Ovary (tissue), 9 donors: ENCODE results near the gene CD81. TPM values are rescaled to one million over a fixed set of nuclear protein-coding genes. Genes with fewer than 3 reads are reported as not detected.
A peak's percentile ranks its signal among the peaks of the same experiment; 100 is the strongest.

Experiments
- DNase-seq, 5 donors: peaks; one replicate each; pipeline ENCODE4 v3.0.0-alpha.2; 2019 to 2020
- H3K27ac ChIP-seq, 2 donors: fragments of 200-600 bp; one replicate each; pipeline versions ENCODE4 v1.5.1 to v1.8.0; 2019 to 2022
- H3K27me3 ChIP-seq: fragments of 200-600 bp; one replicate; pipeline ENCODE4 v1.8.0; 2022
- H3K36me3 ChIP-seq: fragments of 200-600 bp; sonication (generic); one replicate; pipeline ENCODE4 v1.5.1; 2019
- H3K4me1 ChIP-seq: one replicate; pipeline ENCODE4 v1.8.1; 2013; ENCODE audit warnings: mild to moderate bottlenecking, moderate library complexity; ENCODE audit not compliant: insufficient read depth
- H3K4me3 ChIP-seq: fragments of 200-600 bp; sonication (generic); one replicate; pipeline ENCODE4 v1.5.1; 2017
- H3K9me3 ChIP-seq, 2 donors: fragments of 200-600 bp in 1 of 2; sonication (generic) in 1 of 2; one replicate each; pipeline versions ENCODE4 v1.5.1 to v1.8.1; 2013 to 2019; ENCODE audit warnings: mild to moderate bottlenecking in 1 of 2, moderate library complexity in 1 of 2
- EP300 ChIP-seq: sonication (generic); formaldehyde crosslinking; IDR thresholded peaks from one replicate; pipeline ENCODE4 v1.6.1; 2017; ENCODE audit warnings: antibody characterized with exemption
- POLR2A ChIP-seq: fragments of 450-650 bp; IDR thresholded peaks from one replicate; pipeline ENCODE4 v1.6.1; 2017; ENCODE audit warnings: antibody characterized with exemption, mild to moderate bottlenecking, moderate library complexity
- WGBS, 3 donors: extraction: QIAGEN DNeasy Blood & Tissue Kit in 1 of 3; methylation state at CpG; one replicate each; pipeline versions ENCODE4 v1.1.5 to v1.1.7; 2013 to 2017; 5-methylcytosine and 5-hydroxymethylcytosine counted together
- intact Hi-C, 4 donors: fragments of 100-400 bp; cut with DNase I; formaldehyde crosslinking; loops; one replicate each; pipeline versions ENCODE4 v1.11.0 to v1.15.1; 2022 to 2023
- polyA plus RNA-seq, 2 donors: library from polyadenylated mRNA; stranded (reverse); fragments of 200-250 nt in 1 of 2; fragments of 350-450 nt in 1 of 2; fragmentation: Illumina TruSeq in 1 of 2; extraction: RNeasy Lipid Tissue Mini Kit (QIAGEN cat#74804) in 1 of 2; gene quantifications; one replicate each; pipeline ENCODE4 v1.2.3, GENCODE V29; 2013 to 2014
- total RNA-seq, 7 donors: library from RNA; depleted of rRNA in 2 of 7; stranded (reverse); fragments of >200 nt in 2 of 7; fragmentation: NEBNext Ultra II Directional in 3 of 7; extraction: Animal tissue kit (Norgen Biotek cat#: 25700) in 3 of 7; gene quantifications; one replicate each; pipeline versions ENCODE4 v1.1.0 to v1.2.4, GENCODE V29; 2016 to 2023
- TF ChIP-seq, protein P1 (sequence below), 3 donors: fragments of 450-650 bp in 2 of 3; fragments of 200-600 bp in 1 of 3; IDR thresholded peaks; one replicate each; pipeline versions ENCODE4 v1.5.1 to v1.8.0; 2016 to 2022; ENCODE audit warnings: antibody characterized with exemption in 3 of 3, mild to moderate bottlenecking in 1 of 3
- donor health status: DM: no; HTN: no; CAD: no; lungs with moderate emphysema.
- donor health status: DM: no; HTN: no; CAD: no.
- donor health status: Bipolar disorder and iron deficiency.
- donor health status: DM: yes; HTN: yes; CAD: no.
- donor health status: DM: no; HTN: no; CAD: no.
- donor health status: DM: yes; HTN: yes; CAD: no.

The CD81 gene
- total and polyA plus RNA-seq, 9 donors: 206 to 723 (median 541) TPM

DNA sequence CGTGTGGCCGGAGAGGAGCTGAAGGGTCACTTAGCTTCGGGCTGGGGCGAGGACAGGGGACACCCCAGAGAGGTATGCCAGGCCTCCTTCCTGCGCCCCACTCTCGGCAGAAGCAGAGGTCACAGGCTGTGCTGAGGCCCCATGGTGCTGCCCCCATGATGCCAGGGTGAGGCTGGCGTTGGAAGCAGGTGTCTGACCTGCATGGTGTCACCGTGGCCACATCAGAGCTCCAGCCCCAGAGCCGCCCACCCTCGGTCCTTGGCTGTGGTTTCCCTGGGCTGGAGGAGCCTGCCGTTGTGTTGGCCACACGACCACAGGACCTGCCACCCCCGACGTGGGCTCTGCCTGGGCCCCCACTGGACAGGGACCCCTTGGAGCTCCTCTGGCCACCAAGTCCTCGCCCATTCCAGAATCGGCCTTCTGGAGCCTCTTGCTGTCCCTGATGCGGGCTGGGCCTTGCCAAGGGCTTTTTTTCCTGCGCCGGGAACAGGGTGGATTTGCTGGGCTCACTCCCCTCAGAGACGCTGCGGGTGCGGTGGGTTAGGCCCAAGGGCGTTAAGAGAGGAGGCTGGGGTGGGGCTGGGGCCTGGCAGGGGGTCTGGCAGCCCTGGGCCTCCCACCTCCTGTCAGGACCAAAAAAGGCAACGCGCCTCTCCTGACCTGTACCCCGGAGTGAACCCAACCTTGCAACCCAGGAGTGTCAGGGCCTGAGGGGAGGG is 15.3 kb downstream of the CD81 start:
- no peak for DNase-seq
- no peak overlapping the region for H3K4me3 ChIP-seq
- peaks cover 33% of the 10 kb centered on the region for H3K4me1 ChIP-seq
- peak overlapping the region in 1 of 2 donors; percentile 30 for H3K27ac ChIP-seq
- no peaks in the 10 kb centered on the region for H3K36me3 ChIP-seq
- intact Hi-C loops: loop anchor here in 1 of 4 donors (10.0 kb wide), 1 partner anchor 1858 kb away; the partner anchor contains the start of genes HRAS and LRRC56
- no peaks in the 10 kb centered on the region for H3K27me3 ChIP-seq
- WGBS, 3 donors: 77 to 81% (median 79%) methylated on average over 26 of the region's 26 CpGs
- H3K9me3 ChIP-seq: no peaks in the 10 kb centered on the region
- TF ChIP-seq EP300: no peak
- TF ChIP-seq, protein P1, sequence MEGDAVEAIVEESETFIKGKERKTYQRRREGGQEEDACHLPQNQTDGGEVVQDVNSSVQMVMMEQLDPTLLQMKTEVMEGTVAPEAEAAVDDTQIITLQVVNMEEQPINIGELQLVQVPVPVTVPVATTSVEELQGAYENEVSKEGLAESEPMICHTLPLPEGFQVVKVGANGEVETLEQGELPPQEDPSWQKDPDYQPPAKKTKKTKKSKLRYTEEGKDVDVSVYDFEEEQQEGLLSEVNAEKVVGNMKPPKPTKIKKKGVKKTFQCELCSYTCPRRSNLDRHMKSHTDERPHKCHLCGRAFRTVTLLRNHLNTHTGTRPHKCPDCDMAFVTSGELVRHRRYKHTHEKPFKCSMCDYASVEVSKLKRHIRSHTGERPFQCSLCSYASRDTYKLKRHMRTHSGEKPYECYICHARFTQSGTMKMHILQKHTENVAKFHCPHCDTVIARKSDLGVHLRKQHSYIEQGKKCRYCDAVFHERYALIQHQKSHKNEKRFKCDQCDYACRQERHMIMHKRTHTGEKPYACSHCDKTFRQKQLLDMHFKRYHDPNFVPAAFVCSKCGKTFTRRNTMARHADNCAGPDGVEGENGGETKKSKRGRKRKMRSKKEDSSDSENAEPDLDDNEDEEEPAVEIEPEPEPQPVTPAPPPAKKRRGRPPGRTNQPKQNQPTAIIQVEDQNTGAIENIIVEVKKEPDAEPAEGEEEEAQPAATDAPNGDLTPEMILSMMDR (IDR thresholded peaks at IDR 0.05): no peak
- TF ChIP-seq POLR2A: no peak

GRCh38 chr11:2393111-2393868 is 16.2 kb downstream of the CD81 start:
- Histone ChIP-seq H3K27ac (no peak overlapping the region), H3K4me3 (no peak overlapping the region), H3K36me3 (no peaks in the 10 kb centered on the region), H3K27me3 (no peaks in the 10 kb centered on the region), H3K4me1 (peaks cover 24% of the 10 kb centered on the region), H3K9me3 (no peaks in the 10 kb centered on the region)
- intact Hi-C loops: loop anchor here in 1 of 4 donors (10.0 kb wide), 1 partner anchor 1858 kb away; the partner anchor contains the start of genes HRAS and LRRC56
- TF ChIP-seq, protein P1 (IDR thresholded peaks at IDR 0.05): no peak
- TF ChIP-seq POLR2A: no peak
- TF ChIP-seq EP300: no peak
- WGBS, 3 donors: 74 to 81% (median 78%) methylated on average over 24 to 27 of the region's 27 CpGs
- no peak for DNase-seq

- no peaks in the 10 kb centered on the region for H3K36me3 ChIP-seq
- DNase-seq: no peak
- H3K9me3 ChIP-seq: no peaks in the 10 kb centered on the region
- H3K4me3 ChIP-seq: no peak overlapping the region
- TF ChIP-seq EP300 (no peak), POLR2A (no peak)
- TF ChIP-seq, protein P1 (IDR thresholded peaks at IDR 0.05): no peak
- no peak overlapping the region for H3K27ac ChIP-seq
- WGBS, 3 donors: 75 to 77% (median 76%) methylated on average over 31 to 34 of the region's 34 CpGs
- no peaks in the 10 kb centered on the region for H3K27me3 ChIP-seq
- peaks cover 16% of the 10 kb centered on the region for H3K4me1 ChIP-seq
- intact Hi-C loops: loop anchor here in 1 of 4 donors (10.0 kb wide), 1 partner anchor 1859 kb away; the partner anchor contains the start of genes HRAS and LRRC56
These were observed 17.1 kb downstream of the CD81 start for GRCh38 chr11:2393941-2394817.

GRCh38 chr11:2394818-2395105 is 17.7 kb downstream of the CD81 start:
- 84 to 92% (median 84%) methylated on average over 8 of the region's 8 CpGs for WGBS, 3 donors
- Histone ChIP-seq H3K27ac (no peak overlapping the region), H3K27me3 (no peaks in the 10 kb centered on the region), H3K4me1 (peaks cover 10% of the 10 kb centered on the region), H3K9me3 (no peaks in the 10 kb centered on the region), H3K4me3 (no peak overlapping the region), H3K36me3 (no peaks in the 10 kb centered on the region)
- TF ChIP-seq, protein P1 (IDR thresholded peaks at IDR 0.05): no peak
- TF ChIP-seq POLR2A (no peak), EP300 (no peak)
- DNase-seq: no peak
- intact Hi-C loops: loop anchor here in 1 of 4 donors (10.0 kb wide), 1 partner anchor 1860 kb away; the partner anchor contains the start of genes HRAS and LRRC56
